IPS-NIHi11 (cell line): Measurements from ENCODE around the gene RAB6A.
A peak's percentile ranks its signal among the peaks of the same experiment; 100 is the strongest.
"Not testable (repeated sequence)": the region's sequence is repeated elsewhere in the genome, so short reads cannot be mapped to it uniquely, and the experiment has no call there.

Experiments used
- DNase-seq: peaks from one replicate; pipeline ENCODE4 v3.0.0; 2012; ENCODE audit warnings: mixed read lengths, low spot score

Gene RAB6A

GRCh38 chr11:73760679-73761402 lies at the start of gene RAB6A:
Gene RAB6A (minus strand): TSS chr11:73761074. CDS start chr11:73760635, 439 bp downstream.
- peak; percentile 94 for DNase-seq

GRCh38 chr11:73810637-73811036 lies 49.8 kb upstream of the RAB6A start:
- DNase-seq, result no peak

DNA sequence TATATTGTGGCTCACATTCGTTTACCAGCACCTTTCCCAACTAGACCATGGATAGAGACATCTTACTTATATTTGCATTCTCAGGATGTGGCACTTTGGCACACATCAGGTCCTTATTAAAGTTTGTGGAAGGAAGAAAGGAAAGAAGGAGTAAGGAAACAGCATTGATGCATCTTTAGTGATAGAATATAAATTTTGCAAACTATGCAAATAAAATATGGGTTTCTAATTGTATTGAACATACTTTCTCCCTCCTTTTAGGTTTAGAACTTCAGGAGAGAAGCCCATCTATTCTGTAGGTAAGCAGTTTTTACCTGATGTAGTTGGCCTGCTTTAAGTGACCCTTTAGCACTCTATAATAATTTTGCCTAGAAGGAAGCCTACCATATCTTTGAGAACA lies 47.2 kb upstream of the RAB6A start:
- no peak for DNase-seq

- DNase-seq, result no peak
These were observed 43.8 kb upstream of the RAB6A start for GRCh38 chr11:73804712-73805111.

GRCh38 chr11:73801136-73801535 lies 40.3 kb upstream of the RAB6A start:
- DNase-seq, result no peak

DNA sequence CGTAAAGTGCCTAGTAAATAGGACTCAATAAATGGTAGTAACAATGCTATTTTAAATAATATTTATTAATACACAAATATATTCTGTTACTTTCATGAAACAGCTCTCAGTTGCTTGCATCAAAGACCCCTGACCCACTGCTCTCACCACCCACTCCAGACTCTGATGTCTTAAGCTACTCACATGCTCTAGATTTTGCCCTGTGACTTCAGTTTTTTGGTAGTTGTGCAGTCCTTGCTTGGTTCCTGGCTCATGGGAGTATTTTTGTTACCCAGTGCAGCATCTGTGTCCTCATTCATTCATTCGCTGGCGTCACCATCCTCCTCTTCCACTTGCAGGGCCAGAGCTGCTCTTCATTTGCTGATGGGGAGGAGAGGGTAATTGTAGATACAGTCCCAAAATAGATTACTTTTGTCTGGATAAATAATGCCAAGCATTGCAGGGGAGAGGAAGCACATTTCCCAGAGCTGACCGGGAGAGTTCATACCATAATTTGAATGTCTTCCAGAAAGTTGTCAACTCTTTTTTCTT lies 39.5 kb upstream of the RAB6A start:
- DNase-seq, result no peak

DNA sequence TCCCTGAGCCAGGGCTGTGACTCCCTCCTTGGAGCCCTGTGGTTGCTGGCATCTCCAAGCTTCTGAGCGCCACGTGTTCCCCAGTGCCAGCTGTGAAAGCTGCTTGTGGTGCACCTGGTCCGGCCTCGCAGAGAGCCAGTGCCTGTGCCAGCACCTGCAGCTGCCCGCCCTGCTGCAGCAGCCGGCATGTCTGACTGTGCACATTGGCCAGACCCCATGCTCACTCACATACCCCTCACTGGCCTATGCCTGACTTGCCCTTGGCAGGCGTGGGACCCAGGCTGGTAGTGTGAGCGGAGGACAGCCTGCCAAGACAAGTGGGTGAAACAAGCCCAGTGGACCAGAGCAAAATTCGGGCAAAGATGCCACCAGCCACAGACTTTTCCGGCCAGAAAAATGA lies 36.6 kb upstream of the RAB6A start:
- DNase-seq, result no peak

- DNase-seq, result peak; percentile 49
These were observed 35.2 kb upstream of the RAB6A start for GRCh38 chr11:73795925-73796632.

GRCh38 chr11:73792584-73792983 lies 31.7 kb upstream of the RAB6A start:
- no peak for DNase-seq

GRCh38 chr11:73789279-73789670 lies 28.4 kb upstream of the RAB6A start:
- no peak for DNase-seq

- DNase-seq, result peak; percentile 94
These were observed 27.0 kb upstream of the RAB6A start, which contains the start of gene MRPL48 for GRCh38 chr11:73787643-73788558. Gene MRPL48 (plus strand): TSS chr11:73787874. CDS start chr11:73787972, 98 bp downstream.

DNA sequence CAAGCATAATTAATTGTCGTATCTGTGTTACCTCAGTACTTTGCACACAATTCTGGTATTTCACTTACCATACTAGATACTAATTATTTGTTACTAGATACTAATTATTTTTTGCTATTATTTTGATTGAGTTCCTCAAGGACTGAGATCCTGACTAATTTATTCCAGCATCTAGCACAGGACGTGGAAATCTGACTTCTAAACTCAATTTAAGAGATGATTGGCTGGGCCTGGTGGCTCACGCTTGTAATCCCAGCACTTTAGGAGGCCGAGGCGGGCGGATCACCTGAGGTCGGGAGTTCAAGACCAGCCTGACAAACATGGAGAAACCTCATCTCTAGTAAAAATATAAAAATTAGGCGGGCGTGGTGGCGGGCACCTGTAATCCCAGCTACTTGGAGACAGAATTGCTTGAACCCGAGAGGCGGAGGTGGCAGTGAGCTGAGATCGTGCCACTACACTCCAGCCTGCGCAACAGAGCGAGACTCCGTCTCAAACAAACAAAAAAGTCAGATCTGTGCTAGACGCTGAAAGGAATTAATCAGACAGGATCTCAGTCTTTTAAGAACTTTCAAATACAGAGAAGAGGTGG lies 26.3 kb upstream of the RAB6A start:
- no peak for DNase-seq

DNA sequence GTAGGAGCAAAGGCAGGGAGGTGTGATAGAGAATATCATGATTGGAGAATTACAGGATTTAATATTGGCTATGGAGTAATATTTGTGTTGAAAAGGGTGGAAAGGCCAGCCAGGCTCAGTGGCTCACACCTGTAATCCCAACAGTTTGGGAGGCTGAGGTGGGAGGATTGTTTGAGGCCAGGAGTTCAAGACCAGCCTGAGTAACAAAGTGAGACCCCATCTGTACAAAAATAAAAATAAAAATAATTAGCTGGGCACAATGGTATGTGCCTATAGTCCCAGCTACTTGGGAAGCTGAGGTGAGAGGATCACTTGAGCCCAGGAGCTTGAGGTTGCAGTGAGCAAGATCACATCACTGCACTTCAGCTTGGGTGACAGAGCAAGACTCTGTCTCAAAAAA lies 24.6 kb upstream of the RAB6A start:
- DNase-seq, result not testable (repeated sequence)

- DNase-seq, result no peak
These were observed 23.9 kb upstream of the RAB6A start for GRCh38 chr11:73784734-73785133.

DNA sequence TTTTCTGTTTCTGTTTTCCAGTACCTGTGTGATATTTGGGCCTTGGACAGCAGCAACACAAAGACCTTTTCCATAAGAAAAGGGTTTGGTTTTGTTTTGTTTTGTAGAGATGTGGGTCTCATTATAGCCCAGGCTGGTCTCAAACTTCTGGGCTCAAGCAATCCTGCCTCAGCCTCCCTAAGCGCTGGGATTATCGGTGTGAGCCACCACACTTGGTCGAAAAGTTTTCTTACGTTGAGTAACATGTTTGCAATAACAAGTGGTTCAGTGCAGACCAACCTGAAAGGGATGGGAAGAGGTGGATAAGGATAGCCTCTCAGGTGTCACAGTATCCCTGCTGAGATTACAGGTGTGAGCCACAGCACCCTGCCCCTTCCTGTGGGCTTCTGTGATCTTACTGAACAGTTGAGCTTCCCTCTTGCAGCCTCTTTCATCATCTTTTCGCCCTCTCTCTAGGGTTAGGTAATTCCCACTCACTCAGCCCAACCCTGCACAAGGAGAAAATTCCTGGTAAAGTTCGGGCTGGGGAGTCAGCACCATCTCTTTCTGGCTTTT lies 23.3 kb upstream of the RAB6A start:
- DNase-seq, result no peak

GRCh38 chr11:73783483-73784020 lies 22.7 kb upstream of the RAB6A start:
- DNase-seq, result no peak

DNA sequence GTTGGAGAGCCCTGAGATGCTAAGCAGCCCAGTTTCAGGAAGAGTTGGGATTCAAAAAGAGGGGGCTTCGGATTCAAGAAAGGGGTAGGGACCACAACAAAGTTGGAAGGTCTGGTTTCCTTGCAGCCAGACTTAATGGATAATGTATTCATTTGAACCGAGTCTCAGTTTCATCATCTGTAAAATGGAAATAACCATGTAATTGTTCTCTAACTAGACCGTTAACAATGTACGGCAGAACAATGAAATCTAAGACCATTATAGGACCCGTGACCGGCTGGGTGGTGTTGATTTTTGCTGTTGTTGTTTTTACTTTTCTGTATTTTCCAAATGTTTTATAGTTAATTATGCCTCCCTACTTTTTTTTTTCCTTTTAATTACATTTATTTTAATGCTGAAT lies 20.4 kb upstream of the RAB6A start:
- DNase-seq, result no peak

GRCh38 chr11:73779084-73779902 lies 18.4 kb upstream of the RAB6A start:
- DNase-seq, result peak; percentile 96

DNA sequence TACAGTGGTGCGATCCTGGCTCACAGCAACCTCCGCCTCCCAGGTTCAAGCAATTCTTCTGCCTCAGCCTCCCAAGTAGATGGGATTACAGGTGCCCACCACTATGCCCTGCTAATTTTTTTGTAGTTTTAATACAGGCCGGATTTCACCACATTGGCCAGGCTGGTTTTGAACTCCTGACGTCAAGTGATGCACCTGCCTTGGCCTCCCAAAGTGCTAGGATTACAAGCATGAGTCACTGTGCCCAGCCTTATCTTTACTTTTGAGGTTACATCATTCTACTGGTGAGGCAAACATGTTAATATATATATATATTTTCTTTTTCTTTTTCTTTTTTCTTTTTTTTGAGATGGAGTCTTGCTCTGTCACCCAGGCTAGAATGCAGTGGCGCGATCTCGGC lies 9.9 kb upstream of the RAB6A start:
- not testable (repeated sequence) for DNase-seq

GRCh38 chr11:73766763-73767162 lies 5.9 kb upstream of the RAB6A start:
- no peak for DNase-seq
